Left renal pelvis (tissue), 4 donors: ENCODE measurements around the gene RAMP1. TPM values are rescaled to one million over a fixed set of nuclear protein-coding genes. Genes with fewer than 3 reads are reported as not detected.

ENCODE experiments used
- DNase-seq, 4 donors: peaks; one replicate each; pipeline ENCODE4 v3.0.0-alpha.2; 2013; ENCODE audit warnings: low read depth in 4 of 4, low spot score in 3 of 4
- polyA plus RNA-seq, 4 donors: library from polyadenylated mRNA; unstranded; fragments of 120-200 nt; gene quantifications; one replicate each; pipeline ENCODE4 v1.2.1, GENCODE V29; 2013; ENCODE audit not compliant: insufficient read length in 4 of 4

RAMP1 gene
- polyA plus RNA-seq, 4 donors, result 3.2 to 9.3 (median 6.1) TPM

DNA sequence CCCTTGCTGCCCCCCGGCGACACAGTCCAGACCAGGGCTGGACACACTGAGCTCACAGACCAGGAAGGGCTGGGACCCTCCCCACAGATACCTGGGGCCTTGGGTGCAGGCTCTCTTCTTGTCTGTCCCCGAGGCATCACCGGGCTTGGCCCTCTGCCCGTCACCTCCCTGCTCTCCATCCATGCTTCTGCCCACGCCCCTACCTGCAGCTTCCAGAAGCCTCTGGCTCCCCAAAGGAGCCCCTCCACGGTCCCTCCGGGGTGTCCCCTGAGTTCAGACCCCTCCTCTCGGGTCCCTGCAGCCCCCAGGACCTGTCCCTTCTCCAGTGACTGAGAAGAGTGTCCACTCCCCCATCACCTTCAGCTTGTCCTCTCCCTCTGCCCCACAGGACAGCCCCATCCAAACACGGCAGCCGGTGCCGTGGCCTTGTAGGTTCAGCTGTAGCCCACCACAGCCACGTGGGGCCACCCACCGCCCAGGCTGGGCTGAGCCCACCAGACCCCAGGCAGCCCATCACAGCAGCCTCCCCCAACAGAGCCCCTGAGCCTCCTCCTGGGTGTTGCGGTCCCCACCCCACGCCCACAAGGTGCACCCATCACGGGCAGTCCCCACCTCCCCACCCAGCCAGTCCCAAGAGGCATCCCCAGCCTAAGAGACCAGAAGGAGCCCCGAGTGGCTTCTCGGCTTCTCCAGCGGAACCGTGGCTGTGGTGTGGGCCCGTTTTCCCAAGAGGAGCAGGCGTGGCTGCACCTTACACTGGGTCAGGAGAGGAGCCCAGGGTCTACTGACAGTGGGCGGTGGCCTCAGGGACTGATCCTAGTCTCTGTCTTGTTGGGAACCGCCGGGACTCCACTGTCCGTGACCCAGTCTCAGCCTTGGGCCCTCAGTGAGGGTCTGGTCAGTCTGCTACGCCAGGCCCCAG lies 53.1 kb downstream of the RAMP1 start:
- DNase-seq, result no peak

GRCh38 chr2:237913193-237913917 lies 53.9 kb downstream of the RAMP1 start:
- DNase-seq, result no peak

DNA sequence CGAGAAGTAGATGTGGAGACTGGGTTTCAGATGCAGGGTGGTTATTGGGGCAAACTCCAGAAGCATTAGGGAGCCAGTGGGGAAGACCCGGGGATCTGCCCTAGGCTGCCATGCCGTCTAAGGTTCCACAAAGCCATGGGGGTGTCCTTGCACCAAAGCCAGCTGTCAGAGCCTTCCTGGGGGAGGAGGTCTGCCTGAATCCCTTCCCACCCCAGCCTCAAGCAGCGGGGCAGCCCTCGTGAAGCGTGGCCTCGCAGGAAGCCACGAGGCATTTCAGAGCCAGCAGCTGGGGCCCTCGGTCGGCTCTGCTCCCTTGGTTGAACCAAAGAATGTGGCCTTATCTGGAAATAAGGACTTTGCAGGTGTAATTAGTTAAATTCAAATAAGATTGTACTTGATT lies 56.2 kb downstream of the RAMP1 start:
- no peak for DNase-seq

- DNase-seq, result no peak
Measured at GRCh38 chr2:237916296-237916695, 56.9 kb downstream of the RAMP1 start.

GRCh38 chr2:237917696-237918374 lies 58.4 kb downstream of the RAMP1 start:
- no peak for DNase-seq

GRCh38 chr2:237919593-237919992 lies 60.2 kb downstream of the RAMP1 start:
- no peak for DNase-seq

- DNase-seq, result no peak
Measured at GRCh38 chr2:237920673-237921072, 61.2 kb downstream of the RAMP1 start.

DNA sequence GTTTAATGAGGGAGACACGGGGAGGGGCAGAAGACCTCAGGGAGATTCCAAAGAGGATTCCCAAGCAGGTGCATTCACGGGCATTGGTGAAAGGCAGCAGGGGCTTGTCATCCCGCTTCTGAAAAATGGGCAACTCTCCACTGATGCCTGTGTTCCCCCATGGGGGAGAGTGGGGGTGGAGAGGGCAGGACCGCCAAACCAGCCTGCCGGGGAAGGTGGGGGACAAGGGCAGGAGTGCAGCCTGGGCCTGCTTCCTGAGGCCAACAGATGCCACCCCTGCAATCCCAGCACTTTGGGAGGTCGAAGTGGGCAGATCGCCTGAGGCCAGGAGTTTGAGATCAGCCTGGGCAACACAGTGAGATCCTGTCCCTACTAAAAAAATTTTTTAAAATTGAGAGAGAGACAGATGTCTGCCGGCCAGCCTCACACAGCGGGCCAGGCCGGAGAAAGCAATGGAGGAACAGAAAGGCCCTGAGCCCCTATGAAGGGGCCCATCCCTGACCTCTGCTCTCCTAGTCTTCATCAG lies 62.6 kb downstream of the RAMP1 start:
- DNase-seq, result no peak

- DNase-seq, result no peak
Measured at GRCh38 chr2:237922641-237923361, 63.4 kb downstream of the RAMP1 start.

GRCh38 chr2:237923481-237924163 lies 64.2 kb downstream of the RAMP1 start:
- DNase-seq, result no peak

- no peak for DNase-seq
Measured at GRCh38 chr2:237924164-237924534, 64.7 kb downstream of the RAMP1 start.

DNA sequence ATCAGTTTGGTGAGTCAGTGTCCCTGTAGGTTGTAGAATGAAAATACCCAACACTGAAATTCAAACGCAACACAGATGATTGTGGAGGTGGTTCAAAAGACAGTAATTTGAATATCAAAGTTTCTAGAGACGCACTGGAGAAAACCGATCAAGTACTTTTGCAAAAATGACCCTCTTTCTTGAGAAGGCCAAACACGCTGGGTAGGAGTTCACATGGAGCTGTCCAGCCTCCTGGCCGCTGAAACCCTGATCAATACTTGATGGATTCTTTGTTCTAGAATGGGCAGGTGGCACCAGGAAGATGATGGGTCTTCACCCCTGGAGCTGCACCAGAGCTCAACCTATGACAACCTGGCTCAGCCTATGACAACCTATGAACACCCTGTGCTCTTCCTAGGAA lies 67.7 kb downstream of the RAMP1 start:
- DNase-seq, result no peak

- no peak for DNase-seq
Measured at GRCh38 chr2:237927986-237928385, 68.6 kb downstream of the RAMP1 start.

- no peak for DNase-seq
Measured at GRCh38 chr2:237929979-237930378, 70.6 kb downstream of the RAMP1 start.

- no peak for DNase-seq
Measured at GRCh38 chr2:237931205-237931721, 71.8 kb downstream of the RAMP1 start.

GRCh38 chr2:237932731-237933131 lies 73.3 kb downstream of the RAMP1 start:
- no peak for DNase-seq

DNA sequence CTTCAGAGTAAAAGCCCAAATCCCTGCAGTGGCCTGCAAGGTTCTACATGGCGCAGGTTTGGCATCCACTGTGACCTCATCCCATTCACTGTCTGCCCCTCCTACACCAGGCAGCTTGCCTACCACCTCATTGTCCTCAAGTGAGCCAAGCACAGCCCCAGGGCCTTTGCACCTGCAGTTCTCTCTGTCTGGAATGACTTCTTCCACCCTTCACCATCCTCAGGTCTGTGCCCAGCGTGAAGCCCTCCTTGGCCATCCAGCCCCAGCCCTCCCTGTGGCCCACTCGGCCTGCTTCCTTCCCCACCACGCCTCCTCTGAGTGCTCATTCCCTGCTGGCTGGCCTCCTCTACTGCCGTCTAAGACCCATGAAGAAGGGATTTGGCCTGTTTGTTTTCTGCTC lies 74.8 kb downstream of the RAMP1 start:
- DNase-seq, result no peak

GRCh38 chr2:237935740-237936452 lies 76.5 kb downstream of the RAMP1 start:
- DNase-seq, result no peak

DNA sequence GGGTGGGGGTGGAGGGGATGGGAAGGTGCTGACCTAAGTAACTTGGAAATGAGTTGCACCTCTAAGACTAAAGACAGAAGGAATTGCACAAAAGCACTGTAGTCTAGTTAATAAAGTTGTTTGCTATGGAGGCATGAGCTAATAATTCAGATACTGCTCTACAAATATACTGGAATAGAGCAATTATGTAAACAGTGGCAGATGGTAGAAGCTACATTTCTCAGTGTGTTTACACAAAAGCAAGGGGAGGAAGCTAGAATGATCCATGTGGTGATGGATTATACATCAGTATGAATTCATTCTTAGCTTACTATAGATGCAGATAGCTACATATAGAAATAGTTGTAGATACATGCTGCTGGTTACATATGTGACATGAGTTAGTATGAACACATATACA lies 79.8 kb downstream of the RAMP1 start:
- no peak for DNase-seq
